Inferior parietal cortex (tissue), 1 donor: ENCODE data around the gene NMUR1.

Experiments used
- DNase-seq: peaks from one replicate; pipeline ENCODE4 v3.0.0-alpha.2; 2016; ENCODE audit errors: extremely low spot score

Gene NMUR1

DNA sequence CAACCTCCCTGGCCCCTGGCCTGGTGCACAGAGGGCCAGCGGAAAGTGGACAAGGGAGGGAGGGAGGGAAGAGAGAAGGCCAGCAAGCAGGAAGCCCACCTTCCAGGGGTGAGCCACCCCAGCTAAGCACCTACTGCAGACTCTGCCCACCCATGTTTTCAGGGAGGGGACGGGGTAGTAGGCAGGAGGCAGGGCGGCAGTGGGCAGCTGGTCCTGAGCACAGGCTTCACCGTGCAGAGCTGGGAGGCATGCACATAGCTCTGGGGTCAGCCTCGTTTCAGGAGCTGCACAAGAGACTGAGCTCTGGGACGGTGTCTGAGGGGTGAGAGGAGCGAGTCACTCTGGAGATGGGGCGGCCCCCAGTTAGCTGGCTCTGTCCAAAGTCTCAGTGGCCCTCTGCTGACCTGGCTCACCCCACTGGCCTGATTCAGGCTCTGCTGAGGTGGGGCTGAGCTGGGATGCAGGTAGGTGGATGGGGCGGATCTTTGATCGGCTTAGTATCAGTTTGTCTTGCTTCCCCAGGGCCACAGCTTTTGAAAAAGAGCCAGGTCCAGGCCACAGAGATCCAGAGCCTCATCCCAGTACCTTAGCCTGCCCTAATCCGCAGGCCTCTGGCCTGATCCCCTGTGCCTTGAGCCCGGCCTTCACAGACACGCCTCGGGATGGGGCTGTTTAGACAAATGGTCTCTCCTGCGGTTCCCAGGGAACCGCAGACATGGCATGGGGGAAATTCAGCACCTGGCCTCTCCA lies 3.7 kb downstream of the NMUR1 start:
- DNase-seq, result no peak

DNA sequence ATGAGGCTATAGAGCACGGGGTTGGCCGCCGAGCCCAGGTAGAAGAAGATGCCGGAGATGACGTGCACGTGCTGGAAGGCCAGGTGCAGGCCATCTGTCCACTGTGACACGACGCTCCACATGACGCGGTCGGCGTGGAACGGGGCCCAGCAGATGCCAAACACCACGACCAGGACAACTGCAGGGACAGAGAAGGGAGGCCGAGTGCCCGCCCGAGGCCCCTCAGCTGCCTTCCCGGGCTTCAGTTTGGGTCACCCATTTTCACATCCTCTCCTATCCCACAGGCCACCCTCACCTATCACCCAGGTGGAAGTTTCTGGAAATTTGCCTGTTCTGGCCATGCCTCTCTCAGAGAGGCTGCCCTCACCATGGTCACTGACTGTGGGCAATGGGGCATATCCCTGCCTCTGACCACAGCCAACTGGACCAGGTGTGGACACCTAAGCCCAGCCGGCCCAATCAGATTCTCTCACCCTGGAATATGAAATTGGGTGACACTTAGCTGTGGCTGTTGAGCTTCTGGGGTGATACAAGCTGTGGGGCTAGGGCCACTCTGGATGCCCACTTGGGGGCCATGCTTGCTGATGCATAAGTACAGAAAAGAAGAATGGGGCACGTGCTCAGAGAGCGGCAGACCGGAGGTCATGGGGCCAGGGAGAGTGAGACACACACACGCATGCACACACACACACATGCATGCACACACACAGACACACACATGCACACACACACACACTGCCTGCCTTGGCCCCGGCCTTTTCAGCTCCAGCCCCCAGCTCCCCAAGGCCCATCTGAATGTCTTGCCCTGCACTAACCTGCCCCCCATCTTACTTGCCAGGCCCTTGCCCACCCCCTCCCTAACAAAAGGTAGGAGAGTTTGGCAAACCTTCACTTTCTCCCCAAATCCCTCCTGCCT lies 4.7 kb downstream of the NMUR1 start:
- no peak for DNase-seq

DNA sequence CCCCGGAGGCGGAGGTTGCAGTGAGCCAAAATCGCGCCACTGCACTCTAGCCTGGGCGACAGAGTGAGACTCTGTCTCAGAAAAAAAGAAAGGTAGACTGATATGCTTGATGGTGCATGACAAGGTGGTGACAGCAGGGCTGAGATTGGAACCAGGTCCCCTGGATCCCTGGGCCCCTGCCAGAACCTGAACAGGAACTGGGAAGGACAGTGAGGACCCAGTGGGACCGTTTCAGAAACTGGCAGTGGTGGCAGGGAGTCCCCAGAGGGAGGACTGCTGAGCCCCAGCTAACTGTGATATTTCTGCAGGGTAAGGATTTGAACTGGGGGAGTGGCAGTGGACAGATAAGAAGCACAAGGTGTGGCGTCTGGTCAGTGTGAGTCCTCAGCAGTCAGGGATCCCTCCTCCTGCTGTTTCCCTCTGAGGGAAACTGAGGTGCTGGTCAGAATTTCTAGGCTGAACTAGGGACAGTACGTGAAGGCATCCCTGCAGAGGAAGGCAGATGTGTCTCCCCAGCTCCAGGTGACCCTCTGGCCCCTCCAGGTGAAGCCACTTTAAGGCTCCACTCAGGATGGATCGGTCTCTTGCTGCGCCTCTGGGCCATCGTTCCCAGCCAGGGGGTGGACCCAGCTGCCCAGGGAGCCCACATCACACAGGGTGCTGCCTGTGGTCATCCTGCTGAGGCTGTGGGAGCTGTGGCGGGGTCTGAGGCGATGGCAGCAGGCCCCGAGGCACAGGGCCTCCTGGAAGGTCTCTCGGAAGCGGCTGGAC lies 5.6 kb downstream of the NMUR1 start:
- DNase-seq, result no peak

DNA sequence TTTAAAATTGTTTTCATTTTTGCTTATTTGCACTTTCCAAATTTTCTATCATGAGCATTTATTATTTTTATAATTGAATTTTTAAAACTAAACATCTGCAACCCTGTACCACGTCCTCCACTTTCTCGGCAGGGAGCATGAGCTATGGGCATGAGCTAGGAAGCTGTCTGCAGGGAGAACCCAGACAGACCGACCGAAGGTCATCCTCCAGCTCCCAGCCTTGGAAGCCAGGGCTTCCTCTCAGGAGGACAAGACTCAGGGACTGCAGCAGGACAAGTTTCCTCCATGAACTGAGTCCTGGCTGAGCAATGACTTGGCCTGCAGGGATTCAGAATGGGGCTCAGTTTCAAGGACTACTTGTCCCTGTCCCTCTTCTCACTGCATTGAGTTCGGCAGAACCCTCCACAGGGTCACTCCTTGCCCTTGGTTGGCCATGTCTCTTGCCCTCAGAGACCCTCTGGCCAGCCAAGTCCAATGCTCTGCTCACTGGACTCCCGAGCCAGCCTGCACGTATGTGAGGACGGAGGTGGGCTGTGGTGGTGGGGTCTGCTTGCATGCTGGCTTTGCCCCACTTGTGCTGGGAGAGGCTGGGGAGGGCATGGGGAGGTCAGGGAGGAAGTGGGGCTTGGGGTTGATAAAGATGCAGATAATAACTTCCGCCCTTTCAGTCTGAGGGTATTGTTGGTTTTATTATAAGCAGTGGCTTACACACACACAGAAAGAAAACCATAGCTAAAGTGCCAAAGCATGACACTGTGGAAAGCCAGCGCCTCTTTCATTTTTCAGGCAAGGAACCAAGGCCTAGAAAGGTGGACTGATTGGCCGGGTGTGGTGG lies 6.6 kb downstream of the NMUR1 start:
- DNase-seq, result no peak

DNA sequence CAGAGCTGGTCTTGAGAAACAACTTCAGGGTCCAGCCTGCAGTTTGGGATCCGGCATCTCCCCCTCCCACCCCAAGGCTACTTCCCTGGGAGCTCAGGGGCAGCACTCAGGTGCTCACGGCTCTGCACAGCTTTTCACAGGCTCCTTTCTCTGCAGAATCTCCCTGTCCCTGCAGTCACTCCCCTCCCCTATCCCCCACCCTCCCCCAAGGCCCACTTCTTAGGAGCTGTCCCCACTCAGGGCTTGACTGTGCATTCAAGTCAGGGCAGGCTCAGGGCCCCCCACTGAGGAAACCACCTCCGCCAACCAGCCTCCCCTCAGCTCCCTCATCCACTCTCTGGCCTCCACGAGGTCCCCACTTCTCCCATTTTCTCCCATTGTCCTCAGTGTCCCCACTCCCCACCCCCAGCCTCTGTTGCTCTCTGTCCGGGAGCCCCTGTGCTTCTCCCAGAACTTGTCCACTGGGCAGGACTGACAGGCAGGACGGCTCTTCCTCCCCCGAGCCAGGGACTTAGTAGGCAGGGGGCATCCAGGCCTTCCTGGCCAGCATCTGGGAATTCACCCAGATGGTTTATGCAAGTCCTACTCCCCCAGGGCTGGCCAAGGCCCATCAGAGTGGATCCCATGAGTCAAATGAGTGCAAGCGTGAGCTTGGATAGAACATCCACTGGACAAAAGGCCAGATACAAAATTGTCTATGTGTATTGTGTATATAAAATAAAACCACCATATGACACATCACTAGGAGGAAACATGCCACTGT lies 7.6 kb downstream of the NMUR1 start:
- DNase-seq, result no peak

DNA sequence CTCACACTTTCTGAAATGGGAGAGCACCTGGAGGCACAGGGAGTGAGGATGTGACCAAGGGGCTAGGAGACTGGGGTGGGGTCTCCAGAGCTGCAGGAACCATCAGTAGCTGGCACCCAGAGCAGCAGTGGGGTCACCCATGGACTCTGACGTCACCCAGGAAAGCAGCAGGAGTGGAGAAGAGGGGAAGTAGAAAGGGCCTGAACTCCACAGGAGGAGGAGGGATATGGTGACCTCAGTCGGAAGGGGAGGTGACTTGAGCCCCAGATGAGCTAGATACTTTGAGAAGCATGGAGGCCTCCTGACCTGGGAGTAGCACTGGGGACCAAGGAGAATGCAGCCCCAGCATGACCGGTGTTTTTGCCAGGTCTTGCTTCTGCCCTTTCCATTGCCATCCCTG lies 8.8 kb downstream of the NMUR1 start:
- DNase-seq, result no peak

DNA sequence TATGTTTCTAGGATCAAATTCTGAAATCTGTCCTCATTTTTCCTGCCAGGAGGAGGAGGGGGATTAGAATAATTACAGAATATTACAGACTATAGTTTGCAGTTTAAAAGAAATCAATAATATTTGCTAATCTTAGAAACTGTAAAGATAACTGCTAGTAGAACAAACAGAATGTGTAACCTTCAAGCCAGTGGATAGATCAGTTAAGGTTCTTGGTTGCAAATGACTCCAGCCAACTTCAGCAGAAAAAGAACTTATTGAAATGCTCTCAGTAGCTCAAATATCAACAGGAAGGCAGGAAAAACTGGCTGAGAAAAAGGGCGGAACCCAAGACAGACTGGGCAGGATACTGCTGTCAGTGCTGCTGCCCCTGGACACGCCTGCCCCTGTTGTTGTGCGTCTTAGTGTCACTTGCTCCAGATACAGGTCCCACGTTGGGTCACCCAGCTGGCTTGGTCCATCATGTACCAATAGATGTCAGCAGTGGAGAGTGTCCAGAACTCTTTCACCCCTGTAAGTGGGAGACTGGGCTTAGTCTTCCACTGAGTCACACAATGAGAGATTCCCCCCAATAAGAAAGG lies 10.2 kb downstream of the NMUR1 start:
- DNase-seq, result no peak

DNA sequence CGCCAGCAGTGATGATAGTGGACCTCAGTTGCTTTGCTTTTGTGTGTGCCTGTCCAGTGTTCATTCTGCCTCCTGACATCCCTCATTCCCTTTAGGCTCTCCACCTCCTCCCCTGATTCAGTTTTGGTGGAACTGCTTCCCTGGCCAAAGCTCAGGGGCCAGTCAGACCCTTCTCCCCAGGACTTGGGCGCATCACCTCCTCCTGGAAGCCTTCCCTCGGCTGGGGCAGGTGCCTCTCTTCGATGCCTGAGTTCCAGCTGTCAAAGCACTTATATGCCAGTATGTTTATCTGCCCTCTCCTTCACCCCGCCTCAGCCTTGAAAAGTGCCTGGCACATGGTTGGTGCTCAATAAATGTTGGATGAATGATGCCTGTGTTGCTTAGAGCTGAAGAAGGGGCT lies 11.5 kb downstream of the NMUR1 start:
- DNase-seq, result no peak

DNA sequence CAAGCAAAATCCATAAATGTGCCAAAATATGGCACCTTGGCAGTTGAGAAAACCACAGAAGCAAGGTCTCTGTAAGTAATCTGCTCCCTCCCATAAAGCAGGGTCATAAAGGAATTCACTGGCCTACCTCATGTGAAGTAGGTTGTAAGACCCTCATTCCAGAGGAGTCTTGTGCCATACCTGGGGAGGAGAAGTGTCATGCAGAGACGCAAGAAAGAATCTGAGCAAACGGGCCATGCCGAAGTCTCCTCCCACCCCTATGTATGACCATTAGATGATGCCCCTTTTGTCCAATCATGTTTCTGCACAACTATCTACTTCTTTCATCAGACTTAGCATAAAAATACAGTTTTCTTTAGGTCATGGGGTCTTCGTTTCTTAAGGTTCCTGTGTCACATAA lies 14.6 kb downstream of the NMUR1 start:
- no peak for DNase-seq

DNA sequence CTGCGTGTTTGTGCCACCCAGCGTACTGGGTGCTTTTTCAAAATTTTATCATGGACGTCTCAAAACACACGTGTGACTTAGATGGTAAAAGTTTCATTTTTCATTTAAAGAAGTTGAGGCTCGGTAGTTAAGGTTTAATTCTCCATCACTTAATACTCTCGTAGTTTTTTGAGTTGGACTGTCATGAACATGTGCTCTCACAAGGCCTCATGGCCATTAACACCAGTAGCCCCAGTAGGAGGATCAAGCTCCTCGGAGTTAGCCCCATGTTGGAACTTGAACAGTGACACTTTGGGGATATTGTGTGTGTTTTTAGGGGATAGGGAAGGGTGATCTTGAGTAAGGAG lies 15.3 kb downstream of the NMUR1 start:
- DNase-seq, result no peak

DNA sequence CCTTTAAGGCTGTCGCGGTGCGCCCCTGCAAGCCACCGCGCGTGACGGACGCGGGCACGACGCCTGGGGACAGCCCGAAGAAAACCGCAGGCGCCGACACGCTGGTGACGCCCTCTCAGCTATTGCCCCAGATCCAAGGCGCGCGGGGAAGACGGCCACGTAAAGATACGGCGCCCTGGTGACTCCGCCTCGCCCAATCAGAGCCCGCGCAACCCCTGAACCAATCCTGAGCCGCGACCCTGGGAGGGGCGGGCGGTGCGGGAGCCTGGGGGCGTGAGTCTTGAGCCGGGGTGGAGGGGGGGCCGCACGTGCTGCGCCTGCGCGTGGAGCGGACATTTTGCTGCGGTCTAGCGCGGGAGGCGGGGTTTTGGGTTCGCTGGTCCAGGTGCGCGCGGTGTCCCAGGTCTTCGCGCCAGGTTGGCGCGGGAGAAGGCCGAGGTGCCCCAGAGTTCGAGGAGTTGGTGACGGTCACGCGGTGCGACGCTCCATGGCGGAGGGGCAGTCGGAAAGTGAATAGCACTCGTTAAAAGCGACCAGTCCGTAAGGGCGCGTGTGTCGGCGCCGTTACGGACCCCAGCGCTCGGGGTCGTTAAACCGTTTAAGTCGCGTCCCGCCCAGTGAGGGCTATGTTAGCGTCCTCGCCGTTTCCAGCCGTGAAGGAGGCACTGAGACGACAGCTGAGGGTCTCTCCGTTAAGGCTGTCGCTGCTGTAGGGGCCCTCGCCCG lies 15.9 kb downstream of the NMUR1 start:
- peak; percentile 94 for DNase-seq

DNA sequence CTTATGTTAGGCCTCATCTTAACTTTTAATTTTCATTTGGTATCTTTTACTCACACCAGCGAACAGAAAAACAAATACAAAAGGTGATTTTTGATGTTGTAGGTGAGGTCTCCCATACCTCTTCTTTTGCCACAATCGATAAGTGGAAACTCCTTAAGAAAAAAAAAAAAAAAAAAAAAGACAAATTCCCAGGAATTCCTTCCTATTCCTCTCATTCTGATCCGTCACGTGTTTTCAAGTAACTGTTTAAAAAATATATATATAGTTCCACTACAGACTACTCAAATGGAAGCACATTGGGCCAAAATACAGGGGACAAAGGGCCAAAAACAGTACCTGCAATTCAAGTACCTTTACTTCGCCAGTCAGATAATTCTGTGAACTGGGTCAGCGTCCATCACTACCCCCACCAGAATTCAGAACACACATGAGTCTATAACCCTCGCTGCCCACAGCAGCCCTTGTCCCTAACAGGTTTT lies 16.5 kb downstream of the NMUR1 start:
- DNase-seq, result no peak

DNA sequence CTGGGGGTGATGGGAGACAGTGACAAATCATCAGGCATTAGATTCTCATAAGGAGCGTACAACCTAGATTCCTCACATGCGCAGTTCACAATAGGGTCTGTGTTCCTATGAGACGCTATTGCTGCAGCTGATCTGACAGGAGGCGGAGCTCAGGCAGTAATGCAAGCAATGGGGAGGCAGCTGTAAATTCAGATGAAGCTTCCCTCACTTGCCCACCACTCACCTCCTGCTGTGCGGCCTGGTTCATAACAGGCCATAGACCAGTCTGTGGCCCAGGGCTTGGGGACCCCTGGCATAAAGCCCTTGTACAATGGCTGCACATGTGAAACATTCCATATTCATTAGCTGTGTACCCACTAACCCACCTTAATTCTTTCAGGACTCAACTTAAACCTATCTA lies 18.0 kb downstream of the NMUR1 start:
- DNase-seq, result peak; percentile 76

DNA sequence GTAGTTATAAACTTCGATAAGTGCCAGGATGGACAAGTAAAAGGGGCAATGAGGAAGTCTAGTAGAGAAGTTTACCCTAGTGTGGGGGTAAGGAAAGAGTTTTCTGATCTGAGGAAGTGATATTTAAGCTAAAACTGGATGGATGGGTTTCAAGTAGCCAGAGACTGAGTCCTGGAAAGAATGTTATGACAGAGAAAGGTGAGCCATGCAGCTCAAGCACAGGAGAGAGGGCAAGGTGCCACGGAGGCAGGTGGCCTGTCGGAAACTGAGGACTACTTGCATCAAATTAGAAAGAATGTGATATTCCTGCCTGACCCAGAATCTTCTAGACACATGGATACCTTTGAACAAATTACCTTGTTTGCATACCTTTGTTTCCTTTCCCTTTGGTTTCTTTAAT lies 26.5 kb downstream of the NMUR1 start:
- DNase-seq, result no peak

DNA sequence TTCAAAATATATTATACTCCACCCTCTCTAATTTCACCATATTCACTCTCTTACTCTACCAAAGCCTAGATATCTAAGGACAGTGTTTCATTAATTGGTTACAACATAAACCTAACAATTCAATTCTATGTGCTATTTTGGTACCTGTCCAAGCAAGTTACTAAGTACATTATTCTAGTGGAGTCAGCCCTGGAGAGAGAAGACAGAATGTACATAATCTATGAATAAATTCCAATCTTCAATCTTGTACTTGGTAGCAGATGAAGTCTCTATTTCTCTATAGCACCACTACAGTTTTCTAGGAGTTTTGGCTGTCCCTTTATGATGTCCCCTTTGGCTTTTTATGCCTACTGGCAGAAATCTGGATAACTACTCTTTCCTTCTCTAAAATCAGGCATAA lies 27.6 kb downstream of the NMUR1 start:
- DNase-seq, result no peak

DNA sequence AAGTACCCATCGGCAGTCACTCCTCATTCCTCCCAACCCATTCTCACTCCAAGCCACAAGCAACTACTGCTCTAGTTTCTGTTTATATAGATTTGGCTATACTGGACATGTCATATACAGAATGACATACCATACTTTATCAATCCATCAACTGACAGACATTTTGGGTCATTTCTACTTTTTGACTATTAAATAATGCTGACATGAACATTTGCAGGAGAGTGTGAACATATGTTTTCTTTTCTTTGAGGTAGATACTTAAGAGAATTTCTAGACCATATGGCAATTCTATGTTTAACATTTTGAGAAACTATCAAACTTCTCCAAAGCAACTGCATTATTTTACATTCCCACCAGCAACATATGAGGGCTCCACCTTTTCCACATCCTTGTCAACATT lies 32.6 kb downstream of the NMUR1 start:
- no peak for DNase-seq

DNA sequence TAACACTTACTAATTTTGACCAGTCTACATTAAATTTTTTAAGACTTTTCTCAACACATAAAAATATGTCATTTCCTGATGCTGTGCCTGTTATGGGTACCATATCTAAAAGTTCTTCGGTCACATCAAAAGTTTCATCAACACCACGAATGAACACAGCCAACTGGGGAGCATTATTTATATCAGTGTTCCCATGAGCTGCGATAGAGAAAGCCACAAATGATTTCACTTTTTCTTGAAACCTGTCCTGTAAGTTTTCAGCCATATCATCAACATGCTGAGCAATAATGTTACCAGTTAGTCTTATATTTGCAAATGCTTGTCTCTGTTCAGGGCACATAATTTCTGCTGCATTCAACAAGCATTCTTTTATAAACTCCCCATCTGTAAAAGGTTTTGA lies 35.6 kb downstream of the NMUR1 start:
- DNase-seq, result no peak

DNA sequence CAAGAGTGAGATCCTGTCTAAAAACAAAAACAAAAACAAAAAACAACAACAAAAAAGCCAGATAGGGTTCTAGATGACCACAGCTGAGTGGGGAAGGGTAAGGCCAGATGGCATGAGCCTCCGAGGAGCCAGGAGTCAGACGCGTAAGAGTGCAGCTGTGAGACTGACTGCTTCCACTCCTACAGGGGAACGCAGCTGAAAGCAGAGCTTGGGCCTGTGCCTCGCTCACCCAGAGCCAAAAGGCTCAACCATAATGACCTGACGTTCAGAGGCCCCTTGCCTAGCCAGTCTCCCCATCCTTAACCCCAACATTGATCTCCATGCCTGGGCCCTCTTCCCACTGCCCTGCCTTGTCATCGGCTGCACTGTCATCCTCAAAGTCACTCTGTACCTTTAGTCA lies 39.4 kb downstream of the NMUR1 start:
- DNase-seq, result no peak

DNA sequence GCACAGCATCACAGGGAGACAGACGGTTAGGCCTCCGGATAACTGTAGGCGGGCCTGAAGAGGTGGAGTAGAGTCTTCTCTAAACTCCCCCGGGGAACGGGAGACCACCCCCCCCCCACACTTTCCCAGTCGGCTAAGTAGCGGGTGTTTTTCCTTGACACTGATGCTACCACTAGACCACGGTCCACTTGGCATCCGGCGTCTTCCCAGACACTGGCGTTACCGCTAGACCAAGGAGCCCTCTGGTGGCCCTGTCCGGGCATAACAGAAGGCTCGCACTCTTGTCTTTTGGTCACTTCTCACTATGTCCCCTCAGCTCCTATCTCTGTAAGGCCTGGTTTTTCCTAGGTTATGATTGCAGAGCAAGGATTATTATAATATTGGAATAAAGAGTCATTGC lies 40.3 kb downstream of the NMUR1 start:
- no peak for DNase-seq

DNA sequence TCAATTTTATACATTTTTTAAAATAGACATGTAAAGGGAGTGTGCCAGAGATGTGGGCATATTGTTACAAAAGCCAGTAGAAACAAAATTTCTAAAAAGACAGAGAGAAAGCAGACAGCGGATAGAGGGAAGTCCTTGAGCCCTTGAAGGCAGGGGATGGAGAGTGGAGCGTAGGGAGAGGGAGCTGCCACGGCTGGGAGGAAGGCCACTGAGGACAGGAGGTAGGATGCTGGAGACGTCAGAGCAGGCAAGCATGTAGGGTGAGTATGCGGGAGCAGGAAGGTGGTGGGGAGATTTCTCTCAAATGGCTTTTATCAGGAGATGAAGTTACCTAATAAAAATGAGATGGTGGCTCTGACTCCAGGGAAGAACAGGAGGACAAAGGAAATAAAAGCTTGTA lies 41.9 kb downstream of the NMUR1 start:
- no peak for DNase-seq
